Activated effector memory CD4-positive, alpha-beta T cell treated with anti-CD3 and anti-CD28 coated beads, Interleukin-2, amount 50 U/mL, for 16 hours (primary cell): ENCODE results near the gene CTCF.
A peak's percentile ranks its signal among the peaks of the same experiment; 100 is the strongest.

Source experiments
- DNase-seq: peaks from one replicate; pipeline ENCODE4 v3.0.0-alpha.2; 2020

Gene CTCF

DNA sequence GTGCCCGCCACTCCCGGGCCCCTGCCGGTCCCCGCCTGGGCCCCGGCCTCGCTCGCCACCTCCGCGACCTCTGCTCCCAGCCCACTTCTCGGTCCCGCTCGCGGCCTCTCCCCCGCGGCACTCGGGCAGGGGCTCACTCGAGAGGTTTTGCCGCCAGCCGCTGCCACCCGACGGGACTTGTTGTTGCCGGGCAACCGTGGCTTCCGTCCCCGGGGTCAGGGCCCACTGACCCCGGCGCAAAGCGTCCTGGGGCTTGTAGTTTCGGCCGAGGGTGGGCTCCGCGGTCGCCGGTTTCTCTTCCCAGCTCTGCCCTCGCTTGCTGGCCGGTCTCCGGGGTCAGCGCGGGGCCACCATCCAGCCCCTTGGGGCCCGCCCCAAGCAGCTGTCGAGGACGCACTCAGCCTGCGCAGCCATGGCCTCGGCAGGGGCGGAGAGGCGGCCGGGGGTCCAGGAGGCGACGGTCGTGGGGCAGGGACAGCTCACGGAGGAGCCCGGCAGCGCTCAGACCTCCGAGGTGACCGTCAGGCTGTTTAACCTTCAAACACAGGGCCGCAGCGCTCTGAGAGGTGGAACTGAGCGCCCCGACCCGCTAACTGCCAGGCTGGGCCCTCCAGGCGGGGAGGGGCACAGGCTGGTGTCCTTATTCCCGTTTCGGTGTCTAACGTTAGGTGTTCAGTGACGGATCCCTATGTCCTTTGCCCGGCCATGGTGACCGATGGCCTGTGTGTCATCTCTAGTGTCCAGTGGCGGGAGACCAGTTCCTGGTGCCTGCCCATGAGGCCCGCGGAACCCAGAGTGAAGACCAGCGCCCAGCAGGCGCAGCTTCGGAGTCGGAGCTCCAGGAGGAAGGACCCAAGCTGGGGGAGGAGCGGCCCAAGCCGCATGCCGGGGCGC, 104.5 kb downstream of the CTCF start, which contains the start of the genes C16orf86 and ENKD1:
Gene C16orf86, plus strand, starts transcription at position 256 of the 894 bp plus-strand sequence. Its CDS starts 157 bp downstream, at position 413.
Gene ENKD1, minus strand, starts transcription at position 192 of the 894 bp plus-strand sequence. CDS start 308 bp downstream, outside the sequence.
- DNase-seq, result peak; percentile 93

- no peak for DNase-seq
These were observed 105.1 kb downstream of the CTCF start for GRCh38 chr16:67667453-67667816.

DNA sequence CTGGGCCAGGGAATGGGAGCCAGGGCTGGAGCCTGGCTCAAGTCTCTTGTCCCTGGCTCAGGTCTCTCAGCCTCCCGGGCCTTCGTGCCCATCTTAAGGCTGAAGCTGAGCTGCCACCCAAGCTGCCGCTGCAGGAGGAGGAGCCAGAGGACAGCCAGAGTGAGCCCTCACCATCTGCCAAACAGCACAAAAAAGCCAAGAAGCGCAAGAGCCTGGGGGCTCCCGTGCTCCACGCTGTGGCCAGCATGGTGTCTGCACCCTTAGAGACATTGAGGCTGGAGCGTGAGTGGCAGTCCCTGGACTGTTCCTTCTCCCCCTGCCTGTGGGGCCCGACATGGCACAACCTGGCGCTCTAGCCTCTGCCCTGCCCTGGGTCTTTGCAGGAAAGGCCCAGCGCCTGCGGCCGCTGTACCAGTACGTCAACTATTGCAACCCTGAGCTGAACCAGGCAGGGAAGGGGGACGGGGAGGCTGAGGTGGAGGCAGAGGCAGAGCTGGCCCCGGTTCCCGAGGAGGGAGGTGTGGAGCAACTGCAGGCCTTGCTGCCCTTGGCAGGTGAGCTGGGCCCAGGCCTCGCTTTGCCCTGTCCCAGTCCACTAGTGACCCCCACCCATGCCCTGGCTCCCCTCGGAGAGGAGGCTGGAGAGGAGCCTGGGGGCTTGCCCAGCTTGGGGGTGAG, 105.6 kb downstream of the CTCF start:
- peak; percentile 92 for DNase-seq

- DNase-seq, result no peak
These were observed 106.3 kb downstream of the CTCF start for GRCh38 chr16:67668495-67669157.

- no peak for DNase-seq
These were observed 107.3 kb downstream of the CTCF start for GRCh38 chr16:67669499-67670101.

DNA sequence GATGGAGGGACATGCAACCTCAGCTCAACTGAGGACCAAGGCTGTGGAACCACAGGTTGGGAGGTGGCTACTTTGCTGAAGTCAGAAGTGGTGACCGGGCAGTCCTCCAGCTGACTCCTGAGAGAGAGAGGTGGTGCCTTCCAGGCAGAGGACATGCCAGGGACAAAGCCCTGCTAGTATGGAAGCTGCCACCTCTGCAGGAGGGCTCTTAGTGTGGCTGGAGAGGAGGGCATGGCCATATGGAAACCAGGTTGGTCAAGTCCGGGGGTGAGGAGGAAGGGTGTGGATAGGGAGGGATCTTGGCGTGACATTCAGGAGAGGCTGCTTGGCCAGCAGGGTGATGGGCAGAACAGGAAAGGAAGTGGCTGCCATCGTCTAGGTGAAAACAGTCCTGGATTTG, 110.0 kb downstream of the CTCF start:
- no peak for DNase-seq

- DNase-seq, result peak; percentile 79
These were observed 110.7 kb downstream of the CTCF start for GRCh38 chr16:67672739-67673662.

DNA sequence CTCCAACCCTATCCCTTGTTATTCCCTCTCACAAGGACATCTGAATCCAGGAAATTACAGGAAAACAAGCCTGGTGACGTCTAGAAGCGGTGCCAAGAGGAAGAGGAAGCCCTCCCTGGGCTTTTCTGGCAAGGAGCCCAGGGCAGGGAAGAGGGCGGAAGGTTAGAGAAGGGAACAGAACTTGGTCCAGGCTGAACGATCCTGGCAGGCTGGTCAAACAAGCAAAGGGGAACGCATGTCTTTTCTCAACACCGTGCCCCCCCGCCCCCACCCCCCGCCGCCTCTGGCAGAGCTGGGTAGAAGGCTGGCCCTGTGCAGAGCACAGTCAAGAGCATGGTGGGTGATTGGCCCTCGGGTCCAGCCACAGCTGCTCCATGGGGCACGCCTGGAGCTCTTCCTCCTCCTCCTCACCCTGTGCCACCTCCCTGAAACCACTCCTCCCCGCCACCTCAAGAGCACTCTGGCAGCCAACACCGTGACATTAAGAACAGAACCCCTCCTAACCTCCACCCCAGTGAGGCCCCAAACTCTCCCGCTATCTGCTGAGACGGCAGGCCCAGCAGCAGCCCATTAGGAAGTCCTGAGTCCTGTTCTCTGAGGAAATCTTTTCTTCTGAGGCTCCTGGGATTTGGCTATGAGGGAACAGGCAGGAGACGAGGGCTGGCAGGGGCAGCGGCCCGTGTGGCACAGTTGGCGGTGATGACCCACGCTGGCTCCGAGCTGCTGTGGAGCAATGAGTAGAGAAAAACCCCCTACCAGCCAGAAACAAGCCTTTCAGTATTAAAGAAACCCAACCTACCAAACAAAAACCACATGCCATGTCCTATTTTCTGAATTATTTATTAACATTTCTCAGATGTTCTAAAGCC, 111.6 kb downstream of the CTCF start:
- DNase-seq, result no peak

- DNase-seq, result no peak
These were observed 112.7 kb downstream of the CTCF start for GRCh38 chr16:67674851-67675578.

DNA sequence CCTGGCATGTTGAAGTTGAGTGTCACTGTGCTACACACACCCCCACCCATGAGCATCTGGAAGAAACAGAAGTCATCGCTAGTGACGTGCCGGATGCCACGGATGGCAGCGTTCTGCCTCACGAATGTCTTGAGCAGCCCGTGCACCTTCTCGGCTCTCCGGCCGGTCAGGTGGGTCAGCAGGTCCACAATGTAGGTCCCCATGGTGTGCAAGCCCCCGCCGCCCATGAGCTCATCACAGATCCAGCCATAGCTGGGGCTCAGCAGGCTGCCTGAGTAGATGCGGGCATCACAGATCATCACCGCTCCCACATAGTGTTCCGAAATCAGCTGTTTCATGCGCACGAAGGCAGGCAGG, 113.2 kb downstream of the CTCF start:
- DNase-seq, result no peak

DNA sequence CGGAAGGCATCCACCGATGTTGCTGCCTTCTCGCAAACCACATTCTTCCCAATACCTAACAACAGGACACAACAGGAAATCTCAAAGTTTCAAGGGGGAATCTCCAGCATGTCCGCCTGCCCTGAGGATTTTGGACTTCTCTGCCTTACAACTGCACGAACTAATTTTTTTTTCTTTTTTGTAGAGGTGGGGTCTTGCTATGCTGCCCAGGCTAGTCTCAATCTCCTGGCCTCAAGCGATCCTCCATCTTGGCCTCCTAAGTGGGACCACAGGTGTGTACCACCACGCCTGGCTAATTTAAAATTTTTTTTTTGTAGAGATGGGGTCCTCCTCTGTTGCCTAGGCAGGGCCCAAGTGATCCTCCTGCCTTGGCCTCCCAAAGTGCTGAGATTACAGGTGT, 113.7 kb downstream of the CTCF start:
- DNase-seq, result no peak

DNA sequence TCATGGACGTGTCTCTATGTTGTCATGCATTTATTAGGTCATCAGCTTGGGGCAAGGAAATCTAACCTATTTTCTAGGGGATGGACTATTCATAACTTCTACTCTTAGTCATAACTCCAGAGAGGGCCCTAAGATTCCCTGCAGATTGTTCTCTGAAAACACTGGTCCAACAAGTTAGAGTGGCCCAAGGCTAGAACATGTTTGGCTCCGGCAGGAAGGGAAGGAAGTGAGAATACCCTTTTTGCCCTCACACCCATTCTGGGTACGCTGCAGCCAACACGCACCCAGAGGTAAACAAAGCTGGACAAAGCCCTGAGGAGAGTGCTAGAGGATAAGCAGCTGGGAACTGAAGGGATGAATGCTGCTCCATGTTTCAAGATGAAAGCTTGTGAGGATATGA, 114.2 kb downstream of the CTCF start:
- DNase-seq, result no peak

DNA sequence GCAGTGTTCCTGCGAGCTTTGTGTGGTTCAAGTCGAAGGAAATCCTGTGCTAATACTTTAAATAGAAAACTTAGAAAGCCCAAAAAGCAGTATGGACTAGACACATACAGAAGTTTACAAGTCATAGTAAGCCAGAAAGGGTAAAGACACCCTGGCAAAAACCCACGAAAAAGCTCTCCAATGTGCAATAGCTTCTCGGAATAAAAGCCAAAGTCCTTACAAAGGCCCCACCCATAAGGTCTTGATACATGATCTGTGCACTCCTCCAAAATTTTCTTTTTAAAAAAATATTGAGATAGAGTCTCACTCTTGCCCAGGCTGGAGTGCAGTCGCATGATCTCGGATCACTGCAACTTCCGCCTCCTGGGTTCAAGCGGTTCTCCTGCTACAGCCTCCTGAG, 114.6 kb downstream of the CTCF start:
- DNase-seq, result no peak

GRCh38 chr16:67677712-67678111, 115.4 kb downstream of the CTCF start:
- DNase-seq, result no peak

DNA sequence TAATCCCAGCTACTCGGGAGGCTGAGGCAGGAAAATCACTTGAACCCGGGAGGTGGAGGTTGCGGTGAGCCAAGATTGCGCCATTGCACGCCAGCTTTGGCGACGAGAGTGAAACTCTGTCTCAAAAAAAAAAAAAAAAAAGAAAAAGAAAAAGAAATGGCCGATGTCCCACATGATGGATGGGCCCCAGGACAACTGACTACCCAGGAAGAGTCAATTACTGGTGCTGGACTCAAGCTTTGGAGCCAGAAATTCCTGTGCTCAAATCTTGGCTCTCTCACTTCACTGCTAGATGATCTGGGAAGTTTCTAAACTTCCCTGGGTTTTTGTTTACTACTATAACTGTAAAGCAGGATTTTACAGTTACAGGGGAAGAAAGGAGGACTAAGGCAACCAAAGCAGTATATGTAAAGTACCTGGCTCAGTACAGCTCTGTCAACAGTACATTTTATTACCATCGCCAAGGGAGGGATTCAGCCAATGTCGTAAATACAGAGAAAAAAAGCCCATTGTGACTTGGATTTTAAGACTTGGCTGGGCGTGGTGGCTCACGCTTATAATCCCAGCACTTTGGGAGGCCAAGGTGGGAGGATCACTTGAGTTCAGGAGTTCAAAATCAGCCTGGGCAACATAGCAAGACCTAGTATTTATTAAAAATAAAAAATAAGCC, 116.2 kb downstream of the CTCF start:
- no peak for DNase-seq

DNA sequence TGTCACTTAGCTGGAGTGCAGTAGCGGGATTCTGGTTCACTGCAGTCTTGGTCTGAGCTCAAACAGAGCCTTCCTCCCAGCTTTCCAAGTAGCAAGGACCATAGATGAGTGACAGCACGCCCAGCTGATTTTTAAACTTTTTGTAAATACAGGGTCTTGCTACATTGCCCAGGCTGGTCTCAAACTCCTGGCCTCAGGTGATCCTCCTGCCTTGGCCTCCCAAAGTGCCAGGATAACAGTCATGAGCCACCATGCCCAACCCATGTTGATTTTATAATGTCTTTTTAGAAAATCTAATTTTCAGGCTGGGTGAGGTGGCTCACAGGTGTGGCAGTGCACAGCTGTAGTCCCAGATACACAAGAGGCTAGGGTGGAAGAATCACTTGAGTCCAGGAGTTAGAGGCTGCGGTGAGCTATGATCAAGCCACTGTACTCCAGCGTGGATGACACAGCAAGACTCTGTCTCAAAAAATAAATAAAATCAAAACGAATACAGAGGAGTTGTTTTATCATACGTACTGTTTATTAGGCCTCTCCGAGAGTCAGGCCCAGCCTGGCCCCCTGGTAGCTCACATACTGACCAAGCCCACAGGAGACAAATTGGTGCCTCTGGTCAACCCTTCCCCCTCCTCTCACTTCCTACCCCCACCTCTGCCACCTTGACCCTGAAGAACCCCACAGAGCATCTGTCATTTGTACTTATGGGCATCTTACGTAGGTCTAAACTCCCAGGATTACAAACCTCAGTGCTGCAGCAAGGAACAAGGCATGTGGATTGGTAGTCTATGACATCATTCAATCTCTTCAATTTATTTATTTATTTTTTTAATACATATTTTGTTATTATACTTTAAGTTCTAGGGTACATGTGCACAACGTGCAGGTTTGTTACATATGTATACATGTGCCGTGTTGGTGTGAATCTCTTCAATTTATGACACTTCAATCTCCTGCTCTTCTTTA, 117.9 kb downstream of the CTCF start:
- no peak for DNase-seq

- DNase-seq, result no peak
These were observed 121.4 kb downstream of the CTCF start for GRCh38 chr16:67683767-67684166.

- DNase-seq, result no peak
These were observed 123.2 kb downstream of the CTCF start for GRCh38 chr16:67685388-67686112.
